ENCODE measurements around the gene MKKS. TPM values are rescaled to one million over a fixed set of nuclear protein-coding genes. Genes with fewer than 3 reads are reported as not detected.

MKKS gene
- total and polyA plus RNA-seq, 2 experiments from 2014 or later: 15.0 to 17.4 TPM

- Histone ChIP-seq H4K20me1 (ENCODE audit: insufficient read depth, poor library complexity, severe bottlenecking) (no peaks in the 10 kb centered on the region), H2AFZ (no peak overlapping the region), H3K9me3 (ENCODE audit: low read depth) (no peaks in the 10 kb centered on the region), H3K36me3 (replicated peaks; ENCODE audit: insufficient read depth, low read depth) (no peaks in the 10 kb centered on the region), H3K4me2 (no peak overlapping the region), H3K27ac (no peak overlapping the region), H3K4me3 (no peak overlapping the region), H3K27me3 (no peaks in the 10 kb centered on the region), H3K4me1 (ENCODE audit: insufficient read depth) (no peaks in the 10 kb centered on the region), H3K9me2 (replicated peaks; ENCODE audit: insufficient read depth) (no peaks in the 10 kb centered on the region), H3K79me2 (peaks cover 18% of the 10 kb centered on the region)
- DNase-seq (ENCODE audit: low spot score): no peak
- TF ChIP-seq EZH2 (IDR thresholded peaks at IDR 0.05; ENCODE audit: borderline replicate concordance): no peak
- TF ChIP-seq, protein P1, sequence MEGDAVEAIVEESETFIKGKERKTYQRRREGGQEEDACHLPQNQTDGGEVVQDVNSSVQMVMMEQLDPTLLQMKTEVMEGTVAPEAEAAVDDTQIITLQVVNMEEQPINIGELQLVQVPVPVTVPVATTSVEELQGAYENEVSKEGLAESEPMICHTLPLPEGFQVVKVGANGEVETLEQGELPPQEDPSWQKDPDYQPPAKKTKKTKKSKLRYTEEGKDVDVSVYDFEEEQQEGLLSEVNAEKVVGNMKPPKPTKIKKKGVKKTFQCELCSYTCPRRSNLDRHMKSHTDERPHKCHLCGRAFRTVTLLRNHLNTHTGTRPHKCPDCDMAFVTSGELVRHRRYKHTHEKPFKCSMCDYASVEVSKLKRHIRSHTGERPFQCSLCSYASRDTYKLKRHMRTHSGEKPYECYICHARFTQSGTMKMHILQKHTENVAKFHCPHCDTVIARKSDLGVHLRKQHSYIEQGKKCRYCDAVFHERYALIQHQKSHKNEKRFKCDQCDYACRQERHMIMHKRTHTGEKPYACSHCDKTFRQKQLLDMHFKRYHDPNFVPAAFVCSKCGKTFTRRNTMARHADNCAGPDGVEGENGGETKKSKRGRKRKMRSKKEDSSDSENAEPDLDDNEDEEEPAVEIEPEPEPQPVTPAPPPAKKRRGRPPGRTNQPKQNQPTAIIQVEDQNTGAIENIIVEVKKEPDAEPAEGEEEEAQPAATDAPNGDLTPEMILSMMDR (IDR thresholded peaks at IDR 0.05; ENCODE audit: poor library complexity): no peak
- 93% methylated on average over 6 of the region's 6 CpGs for WGBS (ENCODE audit: low lambda C conversion rate, missing lambda C conversion rate)
Measured at GRCh38 chr20:10448270-10449156, 14.5 kb upstream of the MKKS start.

- Histone ChIP-seq H3K4me2 (no peak overlapping the region), H3K27ac (no peak overlapping the region), H4K20me1 (ENCODE audit: insufficient read depth, poor library complexity, severe bottlenecking) (no peaks in the 10 kb centered on the region), H3K4me3 (no peak overlapping the region), H3K27me3 (no peaks in the 10 kb centered on the region), H3K9me3 (ENCODE audit: low read depth) (no peaks in the 10 kb centered on the region), H3K9me2 (replicated peaks; ENCODE audit: insufficient read depth) (no peaks in the 10 kb centered on the region), H3K79me2 (peaks cover 28% of the 10 kb centered on the region), H2AFZ (no peak overlapping the region), H3K4me1 (ENCODE audit: insufficient read depth) (no peaks in the 10 kb centered on the region), H3K36me3 (replicated peaks; ENCODE audit: insufficient read depth, low read depth) (no peaks in the 10 kb centered on the region)
- WGBS (ENCODE audit: low lambda C conversion rate, missing lambda C conversion rate): 64% methylated on average over 3 of the region's 3 CpGs
- no peak for TF ChIP-seq EZH2 (IDR thresholded peaks at IDR 0.05; ENCODE audit: borderline replicate concordance)
- TF ChIP-seq EZH2phosphoT487 (IDR thresholded peaks at IDR 0.05; ENCODE audit: low read depth, severe bottlenecking, unreplicated experiment): no peak
- TF ChIP-seq, protein P1 (IDR thresholded peaks at IDR 0.05; ENCODE audit: poor library complexity): no peak
- DNase-seq (ENCODE audit: low spot score): no peak
Measured at GRCh38 chr20:10447028-10447427, 13.0 kb upstream of the MKKS start.

DNA sequence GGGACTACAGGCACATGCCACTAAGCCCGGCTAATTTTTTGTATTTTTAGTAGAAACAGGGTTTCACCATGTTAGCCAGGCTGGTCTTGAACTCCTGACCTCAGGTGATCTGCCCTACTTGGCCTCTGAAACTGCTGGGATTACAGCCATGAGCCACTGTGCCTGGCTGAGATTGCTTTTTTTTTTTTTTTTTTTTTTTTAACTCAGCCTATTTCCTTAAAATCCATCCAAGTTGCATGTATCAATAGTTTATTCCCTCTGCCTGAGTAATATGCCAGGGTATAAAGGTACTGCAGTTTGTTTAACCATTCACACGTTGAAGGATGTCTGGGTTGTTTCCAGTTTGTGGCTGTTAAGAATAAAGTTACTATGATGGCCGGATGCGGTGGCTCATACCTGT, 11.7 kb upstream of the MKKS start:
- no peaks in the 10 kb centered on the region for H4K20me1 ChIP-seq (ENCODE audit: insufficient read depth, poor library complexity, severe bottlenecking)
- 92% methylated on average over 4 of the region's 4 CpGs for WGBS (ENCODE audit: low lambda C conversion rate, missing lambda C conversion rate)
- H3K79me2 ChIP-seq: peaks cover 34% of the 10 kb centered on the region
- no peaks in the 10 kb centered on the region for H3K4me1 ChIP-seq (ENCODE audit: insufficient read depth)
- H3K36me3 ChIP-seq (replicated peaks; ENCODE audit: insufficient read depth, low read depth): no peaks in the 10 kb centered on the region
- no peaks in the 10 kb centered on the region for H3K9me3 ChIP-seq (ENCODE audit: low read depth)
- H3K9me2 ChIP-seq (replicated peaks; ENCODE audit: insufficient read depth): no peaks in the 10 kb centered on the region
- H3K27me3 ChIP-seq: no peaks in the 10 kb centered on the region
- no peak overlapping the region for H3K4me2 ChIP-seq
- no peak overlapping the region for H3K27ac ChIP-seq
- H3K4me3 ChIP-seq: no peak overlapping the region
- DNase-seq (ENCODE audit: low spot score): no peak
- H2AFZ ChIP-seq: no peak overlapping the region
- TF ChIP-seq EZH2 (IDR thresholded peaks at IDR 0.05; ENCODE audit: borderline replicate concordance) (no peak), EZH2phosphoT487 (IDR thresholded peaks at IDR 0.05; ENCODE audit: low read depth, severe bottlenecking, unreplicated experiment) (no peak)
- TF ChIP-seq, protein P1 (IDR thresholded peaks at IDR 0.05; ENCODE audit: poor library complexity): no peak

Measured in hepatocyte (in vitro differentiated cells).